Sciatic nerve (tissue), 2 donors: Measurements from ENCODE around the gene DLGAP5. TPM values are rescaled to one million over a fixed set of nuclear protein-coding genes. Genes with fewer than 3 reads are reported as not detected.

Experiments used
- ATAC-seq: fragments of 200-7000 bp; cut with Tn5 transposase; one replicate; pipeline ENCODE4 v1.9.1; 2020; ENCODE audit warnings: mild to moderate bottlenecking, moderate library complexity
- DNase-seq: peaks from one replicate; pipeline ENCODE4 v3.0.0-alpha.2; 2020; ENCODE audit warnings: low spot score
- intact Hi-C: fragments of 100-400 bp; cut with DNase I; formaldehyde crosslinking; loops from one replicate; pipeline ENCODE4 v1.14.2; 2022
- total RNA-seq: library from RNA; stranded (reverse); fragmentation: NEBNext Ultra II Directional; extraction: Animal tissue kit (Norgen Biotek cat#: 25700); gene quantifications from one replicate; pipeline ENCODE4 v1.2.1, GENCODE V29; 2021
- donor health status: DM: no; HTN: no; CAD: no.
- donor health status: DM: no; HTN: no; CAD: no.

Gene DLGAP5, protein sequence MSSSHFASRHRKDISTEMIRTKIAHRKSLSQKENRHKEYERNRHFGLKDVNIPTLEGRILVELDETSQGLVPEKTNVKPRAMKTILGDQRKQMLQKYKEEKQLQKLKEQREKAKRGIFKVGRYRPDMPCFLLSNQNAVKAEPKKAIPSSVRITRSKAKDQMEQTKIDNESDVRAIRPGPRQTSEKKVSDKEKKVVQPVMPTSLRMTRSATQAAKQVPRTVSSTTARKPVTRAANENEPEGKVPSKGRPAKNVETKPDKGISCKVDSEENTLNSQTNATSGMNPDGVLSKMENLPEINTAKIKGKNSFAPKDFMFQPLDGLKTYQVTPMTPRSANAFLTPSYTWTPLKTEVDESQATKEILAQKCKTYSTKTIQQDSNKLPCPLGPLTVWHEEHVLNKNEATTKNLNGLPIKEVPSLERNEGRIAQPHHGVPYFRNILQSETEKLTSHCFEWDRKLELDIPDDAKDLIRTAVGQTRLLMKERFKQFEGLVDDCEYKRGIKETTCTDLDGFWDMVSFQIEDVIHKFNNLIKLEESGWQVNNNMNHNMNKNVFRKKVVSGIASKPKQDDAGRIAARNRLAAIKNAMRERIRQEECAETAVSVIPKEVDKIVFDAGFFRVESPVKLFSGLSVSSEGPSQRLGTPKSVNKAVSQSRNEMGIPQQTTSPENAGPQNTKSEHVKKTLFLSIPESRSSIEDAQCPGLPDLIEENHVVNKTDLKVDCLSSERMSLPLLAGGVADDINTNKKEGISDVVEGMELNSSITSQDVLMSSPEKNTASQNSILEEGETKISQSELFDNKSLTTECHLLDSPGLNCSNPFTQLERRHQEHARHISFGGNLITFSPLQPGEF
- total RNA-seq: 0.31 TPM

DNA sequence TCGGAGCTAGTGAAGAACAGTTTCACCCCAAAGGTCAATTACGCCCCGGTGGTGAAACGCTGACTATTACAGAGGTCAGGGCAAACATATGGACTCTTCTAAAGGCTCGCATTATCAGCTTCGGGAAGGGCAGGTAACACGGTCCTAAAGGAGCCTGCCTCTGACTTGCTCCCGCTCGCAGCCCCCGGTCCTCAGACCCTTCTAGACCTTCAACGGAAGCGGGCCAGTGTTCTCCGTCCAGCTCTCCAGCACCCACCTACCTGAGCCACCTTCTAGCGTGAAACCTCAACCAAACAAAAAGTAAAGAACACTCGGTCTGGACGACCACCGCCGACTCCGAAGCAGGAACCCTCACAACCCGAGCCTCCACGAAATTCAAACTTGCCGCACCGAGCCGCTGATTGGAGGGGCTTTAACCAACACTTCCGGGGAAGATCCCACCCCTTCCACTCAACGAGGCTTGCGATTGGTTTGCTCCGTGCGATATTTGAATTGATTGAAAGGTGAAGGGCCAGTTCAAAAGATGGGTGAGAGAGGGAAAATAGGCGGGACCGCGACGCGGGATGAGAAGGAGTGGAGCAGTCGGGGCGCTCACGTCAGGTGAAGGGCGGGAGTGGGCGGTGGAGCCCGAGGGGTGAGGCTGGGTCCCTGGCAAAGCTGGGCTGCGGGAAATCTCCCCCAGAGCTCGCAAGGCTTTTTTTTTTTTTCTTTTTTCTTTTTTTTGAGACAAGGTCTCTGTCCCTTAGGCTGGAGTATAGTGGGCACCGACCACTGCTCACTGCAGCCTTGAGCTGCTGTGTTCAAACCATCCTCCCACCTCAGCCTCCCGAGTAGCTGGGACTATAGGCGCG is at the start of gene DLGAP5:
DLGAP5 (minus strand) TSS at position 383 of the 851 bp plus-strand sequence. CDS start 2,406 bp downstream, outside the sequence.
- intact Hi-C loops: no loop called here
- peak; percentile 94 for DNase-seq
- peak; percentile 99 for ATAC-seq

DNA sequence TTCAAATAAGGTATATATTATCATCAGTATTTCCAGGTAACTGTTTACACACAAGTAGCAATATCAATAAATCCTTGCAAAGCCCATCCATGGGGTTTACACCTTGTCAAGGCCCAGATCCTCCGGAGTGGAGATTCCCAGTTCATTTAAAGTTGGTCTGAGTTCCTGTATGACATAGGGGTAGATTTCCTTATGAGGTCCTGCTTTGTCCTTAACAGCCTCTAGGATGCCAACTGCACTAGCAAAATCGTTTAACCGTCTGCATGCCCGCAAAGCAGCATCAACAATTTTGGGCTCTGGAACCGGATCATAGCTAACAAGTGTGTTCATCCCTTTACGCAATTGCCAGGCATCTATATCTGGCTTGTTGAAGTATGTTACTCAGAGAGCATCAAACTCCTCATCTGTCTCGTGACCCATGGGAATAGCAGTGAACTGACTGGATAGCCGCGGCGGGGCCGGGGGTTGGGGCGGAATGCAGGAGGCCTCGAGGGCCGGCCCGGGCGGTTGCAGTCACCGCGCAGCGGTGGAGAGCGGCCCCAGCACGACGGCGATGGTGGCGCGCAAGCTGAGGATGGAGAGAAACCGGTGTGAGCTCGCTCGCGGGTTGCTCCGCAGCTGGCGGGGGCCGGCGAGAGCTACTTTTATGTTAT is 49.3 kb upstream of the DLGAP5 start:
- ATAC-seq: no peak
- intact Hi-C loops: no loop called here
- DNase-seq: no peak

DNA sequence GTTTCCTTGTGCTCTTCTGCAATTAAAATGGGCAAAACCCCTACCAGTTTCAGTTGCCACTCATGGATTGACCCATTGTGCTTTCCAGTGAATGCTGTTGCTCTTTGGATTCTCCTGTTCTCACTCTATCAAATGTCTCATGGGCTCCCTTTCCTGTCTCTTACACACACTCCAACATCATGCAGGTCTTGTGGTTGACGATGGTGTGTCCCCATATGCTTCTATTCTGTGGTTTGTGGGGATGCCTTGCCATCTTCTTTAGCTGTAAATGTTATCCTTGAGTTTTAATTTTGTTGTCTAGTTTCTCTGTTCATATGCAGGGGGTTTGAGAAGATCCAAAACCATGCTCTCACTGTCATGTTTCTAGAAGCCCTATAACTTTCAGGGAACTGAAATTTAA is 47.9 kb upstream of the DLGAP5 start:
- DNase-seq (no peak), ATAC-seq (no peak)
- intact Hi-C loops: no loop called here

DNA sequence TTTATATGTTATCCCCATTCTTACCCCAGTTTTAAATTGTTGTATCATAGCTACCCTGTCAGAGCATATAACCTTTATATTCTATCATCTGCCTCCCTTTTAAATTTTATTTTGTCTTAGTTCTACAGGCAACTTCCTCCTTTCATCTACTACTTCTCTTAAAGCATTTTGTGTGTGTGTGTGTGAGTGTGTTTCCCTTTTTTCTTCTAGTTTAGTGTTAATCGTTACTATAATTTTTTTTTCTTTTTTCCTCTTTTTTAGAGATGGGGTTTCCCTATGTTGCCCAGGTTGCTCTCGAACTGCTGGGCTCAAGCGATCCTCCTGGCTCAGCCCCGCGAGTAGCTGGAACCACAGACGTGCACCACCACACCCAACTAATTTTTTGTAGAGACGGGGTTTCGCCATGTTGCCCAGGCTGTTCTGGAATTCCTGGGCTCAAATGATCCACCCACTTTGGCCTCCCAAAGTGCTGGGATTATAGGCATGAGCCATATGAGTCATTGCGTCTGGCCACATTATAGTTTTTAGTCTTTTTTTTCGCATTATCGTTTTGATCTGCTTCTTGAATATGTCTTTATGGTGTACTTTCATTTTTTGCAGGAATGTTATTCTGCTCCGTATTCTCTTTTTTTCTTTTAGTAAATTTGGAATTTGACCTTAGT is 46.8 kb upstream of the DLGAP5 start:
- intact Hi-C loops: no loop called here
- ATAC-seq (no peak), DNase-seq (no peak)

DNA sequence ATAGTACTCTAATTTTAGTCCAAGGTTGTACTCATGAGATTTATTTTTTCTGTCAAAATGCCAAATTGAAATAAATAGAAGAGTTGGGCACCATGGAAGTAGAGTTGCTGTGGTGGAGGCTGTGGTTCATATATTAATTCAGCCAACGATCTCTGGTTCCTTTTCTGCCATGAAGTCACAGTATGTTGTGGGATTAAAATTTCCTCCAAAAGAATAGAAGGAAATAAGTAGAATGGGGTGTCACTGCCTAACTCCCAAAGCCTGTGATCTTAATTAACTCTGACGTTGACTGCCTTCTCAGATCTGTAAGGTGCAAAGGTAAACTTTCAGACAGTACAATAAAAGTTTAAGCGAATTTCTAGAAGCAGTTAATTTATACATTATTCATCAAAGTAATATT is 42.2 kb upstream of the DLGAP5 start:
- ATAC-seq (no peak), DNase-seq (no peak)
- intact Hi-C loops: no loop called here

DNA sequence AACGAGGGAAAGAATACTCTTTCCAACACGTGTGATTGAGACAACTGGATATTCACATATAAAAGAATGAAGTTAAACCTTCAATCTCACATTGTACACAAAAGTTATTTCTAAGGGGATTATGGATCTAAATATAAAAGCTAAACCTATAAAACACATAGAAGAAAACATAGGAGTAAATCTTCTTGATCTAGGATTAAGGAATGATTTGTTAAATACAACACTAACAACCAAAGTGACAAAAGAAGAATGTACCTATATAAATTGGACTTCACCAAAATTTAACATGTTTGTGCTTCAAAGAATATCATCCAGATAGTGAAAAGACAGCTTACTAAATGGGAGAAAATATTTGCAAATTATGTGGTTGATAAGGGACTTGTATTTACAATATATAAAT is 36.9 kb upstream of the DLGAP5 start:
- intact Hi-C loops: no loop called here
- ATAC-seq: no peak
- DNase-seq: no peak

DNA sequence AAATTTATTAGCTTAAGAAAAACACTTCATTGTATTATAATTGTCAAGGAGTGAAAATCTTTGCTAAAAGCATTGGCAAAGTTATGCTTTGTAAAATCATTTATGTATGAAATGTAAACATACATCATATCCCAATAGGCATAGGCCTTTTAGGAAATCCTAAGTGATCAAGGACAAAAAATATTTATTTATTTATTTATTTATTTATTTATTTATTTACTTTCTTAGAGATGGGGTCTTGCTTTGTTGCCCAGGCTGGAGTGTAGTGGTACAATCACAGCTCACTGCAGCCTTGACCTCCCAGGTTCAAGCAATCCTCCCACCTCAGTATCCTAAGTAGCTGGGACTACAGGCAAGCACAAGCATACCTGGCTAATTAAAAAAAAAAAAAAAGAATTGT is 32.0 kb upstream of the DLGAP5 start:
- intact Hi-C loops: no loop called here
- no peak for ATAC-seq

DNA sequence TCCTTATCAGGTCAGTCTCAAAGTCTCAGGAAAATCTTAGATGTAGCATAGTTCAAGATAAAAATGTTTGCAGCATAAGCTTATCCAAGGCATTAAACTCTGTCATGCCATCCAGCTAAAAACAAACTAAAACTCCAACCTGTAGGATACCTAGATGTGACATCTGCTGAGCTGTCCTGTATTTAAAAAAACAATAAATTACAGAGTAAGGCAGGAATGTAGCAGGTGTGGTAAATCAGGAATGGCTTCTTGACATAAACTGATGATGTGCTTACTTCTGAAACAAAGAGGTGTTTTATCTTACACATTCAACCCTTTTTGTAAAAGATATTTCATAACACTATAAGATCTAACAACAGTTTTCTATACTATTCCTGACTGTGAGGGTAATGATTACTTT is 30.6 kb upstream of the DLGAP5 start:
- DNase-seq: no peak
- no peak for ATAC-seq
- intact Hi-C loops: no loop called here

More for the DNA sequence above, 32.0 kb upstream of the DLGAP5 start:
- no peak for DNase-seq

DNA sequence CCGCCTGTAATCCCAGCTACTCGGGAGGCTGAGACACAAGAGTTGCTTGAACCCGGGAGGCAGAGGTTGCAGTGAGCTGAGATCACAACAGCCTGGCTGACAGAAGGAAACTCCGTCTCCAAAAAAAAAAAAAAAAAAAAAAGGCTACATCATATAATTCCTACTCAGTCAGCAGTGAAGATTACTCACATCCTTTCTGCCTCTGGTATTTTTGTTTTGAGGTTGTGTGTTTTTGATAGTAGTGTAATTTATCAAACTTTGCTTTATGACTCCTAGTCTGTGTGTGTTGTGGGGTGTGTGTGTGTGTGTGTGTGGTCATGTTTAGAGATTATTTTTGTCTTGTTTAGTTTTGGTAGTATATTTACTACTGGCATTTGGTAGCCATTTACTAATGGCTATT is 29.8 kb upstream of the DLGAP5 start:
- intact Hi-C loops: no loop called here
- no peak for ATAC-seq
- DNase-seq: no peak

DNA sequence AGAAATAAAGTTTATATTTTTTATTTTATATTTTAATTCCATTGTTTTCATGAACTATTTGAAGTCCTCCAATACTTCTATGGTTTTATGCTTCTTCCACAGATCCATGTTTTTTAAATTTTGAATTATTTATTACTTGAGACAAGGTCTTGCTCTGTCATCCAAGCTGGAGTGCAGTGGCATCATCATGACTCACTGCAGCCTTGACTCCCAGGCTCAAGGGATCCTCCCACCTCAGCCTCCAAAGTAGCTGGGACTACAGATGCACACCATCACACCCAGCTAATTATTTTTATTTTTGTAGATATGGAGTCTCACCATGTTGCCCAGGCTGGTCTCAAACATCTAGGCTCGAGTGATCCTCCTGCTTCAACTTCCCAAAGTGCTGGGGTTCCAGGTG is 28.8 kb upstream of the DLGAP5 start:
- DNase-seq: no peak
- intact Hi-C loops: no loop called here

DNA sequence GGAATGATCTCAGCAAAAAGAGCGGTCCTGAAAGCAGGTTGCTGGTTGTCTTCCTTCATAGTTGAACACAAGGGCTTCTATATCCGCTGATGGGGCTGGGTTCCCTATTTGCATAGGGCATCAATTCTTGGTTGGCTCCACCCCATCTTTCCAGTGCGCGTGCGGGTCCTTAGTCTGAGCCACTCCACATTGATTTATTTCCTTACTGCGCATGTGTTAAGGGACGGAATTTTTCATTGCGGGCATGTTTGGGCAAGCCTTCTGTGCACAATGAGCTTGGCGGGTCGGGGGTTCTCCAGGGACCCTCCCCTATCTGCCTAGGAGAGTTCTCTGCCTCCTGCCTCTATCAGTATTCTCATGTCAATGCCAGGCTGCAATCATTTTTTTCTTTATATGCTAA is 21.2 kb upstream of the DLGAP5 start:
- intact Hi-C loops: no loop called here
- no peak for DNase-seq
- ATAC-seq: no peak

More for the DNA sequence above, 28.8 kb upstream of the DLGAP5 start:
- no peak for ATAC-seq

DNA sequence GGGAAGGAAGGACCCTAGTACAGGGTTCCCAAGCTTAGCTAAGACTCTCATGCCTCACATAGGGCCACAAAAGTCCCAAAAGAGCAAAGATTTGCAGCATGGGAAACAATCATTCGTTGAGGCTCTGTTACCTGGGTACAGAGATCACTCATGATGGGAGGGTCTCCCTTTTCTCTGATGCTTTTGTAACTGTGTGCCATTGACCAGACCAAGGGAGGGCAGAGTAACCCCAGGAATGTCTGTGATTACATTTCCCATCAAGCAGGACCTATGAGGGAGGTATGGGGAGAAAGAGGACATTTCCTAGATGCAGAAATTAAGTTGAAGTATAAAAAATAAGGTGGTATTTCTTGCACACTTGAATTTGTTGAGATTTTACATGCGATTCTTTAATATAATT is 16.4 kb upstream of the DLGAP5 start:
- DNase-seq (no peak), ATAC-seq (no peak)
- intact Hi-C loops: no loop called here

DNA sequence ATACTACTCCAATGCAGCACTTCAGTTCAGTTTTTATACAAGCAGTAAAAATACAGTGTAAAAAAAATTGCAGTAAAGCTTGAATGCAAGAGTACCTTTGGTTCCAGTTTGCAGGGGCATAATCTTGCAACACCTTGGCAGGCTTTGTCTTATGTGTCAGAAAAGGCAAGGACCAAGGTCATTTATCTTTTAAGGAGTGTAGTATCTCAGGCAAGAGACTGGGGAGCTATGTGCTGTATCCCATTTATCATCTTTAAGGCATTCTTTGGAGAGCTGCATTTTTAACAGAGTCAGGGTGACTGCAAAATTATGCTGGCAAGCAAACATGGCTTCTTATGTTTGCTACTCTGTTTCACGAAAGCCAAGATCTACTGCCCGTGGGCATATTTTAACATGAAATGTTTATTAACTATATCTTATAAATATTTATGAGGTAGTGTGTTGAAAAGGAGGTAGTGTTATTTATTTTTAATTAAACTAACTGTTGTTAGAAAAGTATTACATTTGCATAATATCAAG is 14.8 kb upstream of the DLGAP5 start:
- ATAC-seq: no peak
- intact Hi-C loops: no loop called here
- DNase-seq: no peak

DNA sequence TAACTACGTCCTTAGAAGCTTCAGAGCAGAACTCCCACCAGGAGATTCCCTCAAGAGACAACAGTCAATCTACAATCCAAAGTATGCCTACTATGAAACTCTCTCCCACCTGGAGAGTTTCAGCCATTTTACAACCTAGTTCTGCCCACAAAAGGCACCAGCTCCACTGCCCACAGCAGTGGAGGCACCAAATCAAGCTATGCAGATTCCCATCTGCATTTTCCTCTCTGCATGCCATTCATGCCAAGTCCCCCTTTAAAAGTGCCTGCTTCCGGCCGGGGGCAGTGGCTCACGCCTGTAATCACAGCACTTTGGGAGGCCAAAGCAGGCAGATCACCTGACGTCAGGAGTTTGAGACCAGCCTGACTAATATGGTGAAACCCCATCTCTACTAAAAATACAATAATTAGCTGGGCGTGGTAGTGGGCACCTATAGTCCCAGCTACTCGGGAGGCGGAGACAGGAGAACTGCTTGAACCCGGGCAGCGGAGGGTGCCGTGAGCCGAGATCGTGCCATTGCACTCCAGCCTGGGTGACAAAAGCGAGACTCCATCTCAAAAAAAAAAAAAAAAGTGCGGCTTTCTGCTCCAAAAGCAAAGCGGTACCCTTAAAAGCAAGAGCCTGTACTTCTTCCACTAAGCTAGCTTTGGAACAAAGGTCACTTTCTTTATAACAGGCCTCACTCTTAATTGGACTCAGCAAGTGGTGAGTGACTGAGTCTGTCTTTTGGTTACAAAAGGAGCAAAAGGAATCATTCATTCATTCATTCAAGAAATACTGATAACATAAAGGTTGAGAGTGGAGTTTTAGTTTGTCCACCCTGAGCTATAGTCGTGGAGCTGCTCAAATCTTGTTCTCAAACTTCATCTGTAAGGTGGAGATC is 10.1 kb upstream of the DLGAP5 start:
- ATAC-seq (no peak), DNase-seq (no peak)
- intact Hi-C loops: no loop called here

DNA sequence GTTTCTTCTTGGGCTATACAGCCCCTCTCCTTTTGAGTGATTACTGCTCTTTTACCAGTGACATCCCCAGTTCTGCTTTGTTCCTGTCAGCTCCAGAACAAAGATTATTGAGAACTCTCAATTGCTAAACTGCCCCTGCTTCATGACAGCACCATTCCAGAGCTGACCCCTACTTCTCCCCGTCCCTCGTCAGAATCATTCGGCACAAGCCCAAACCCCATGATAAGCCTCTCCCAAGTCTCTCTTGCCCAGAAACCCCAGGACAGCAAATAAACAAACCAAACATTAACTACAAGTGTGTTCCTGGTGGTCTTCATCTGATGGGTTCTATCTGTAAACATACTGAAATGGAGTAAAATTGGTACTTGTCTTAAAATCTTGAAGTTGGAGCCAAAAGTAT is 9.3 kb upstream of the DLGAP5 start:
- intact Hi-C loops: no loop called here
- DNase-seq: no peak
- ATAC-seq: no peak

DNA sequence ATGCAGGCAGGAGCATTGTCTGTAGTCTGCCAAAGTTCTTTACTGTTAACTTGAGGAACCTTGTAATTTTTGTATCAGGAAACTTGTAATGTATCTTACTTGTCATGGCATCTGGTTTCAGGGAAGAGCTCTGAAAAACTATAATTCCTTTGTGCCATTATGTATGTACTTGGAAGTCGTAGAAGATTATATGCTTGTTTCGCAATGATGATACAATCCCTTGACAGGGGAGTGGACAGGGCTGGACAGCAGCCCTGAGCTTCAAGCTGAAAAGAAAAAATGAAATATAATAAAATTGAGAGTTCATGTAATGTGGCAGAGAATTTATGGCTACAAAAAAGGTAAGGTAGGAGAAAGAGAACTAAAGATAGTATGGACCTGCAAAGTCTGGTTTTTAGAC is 7.4 kb upstream of the DLGAP5 start:
- DNase-seq (no peak), ATAC-seq (no peak)
- intact Hi-C loops: no loop called here

DNA sequence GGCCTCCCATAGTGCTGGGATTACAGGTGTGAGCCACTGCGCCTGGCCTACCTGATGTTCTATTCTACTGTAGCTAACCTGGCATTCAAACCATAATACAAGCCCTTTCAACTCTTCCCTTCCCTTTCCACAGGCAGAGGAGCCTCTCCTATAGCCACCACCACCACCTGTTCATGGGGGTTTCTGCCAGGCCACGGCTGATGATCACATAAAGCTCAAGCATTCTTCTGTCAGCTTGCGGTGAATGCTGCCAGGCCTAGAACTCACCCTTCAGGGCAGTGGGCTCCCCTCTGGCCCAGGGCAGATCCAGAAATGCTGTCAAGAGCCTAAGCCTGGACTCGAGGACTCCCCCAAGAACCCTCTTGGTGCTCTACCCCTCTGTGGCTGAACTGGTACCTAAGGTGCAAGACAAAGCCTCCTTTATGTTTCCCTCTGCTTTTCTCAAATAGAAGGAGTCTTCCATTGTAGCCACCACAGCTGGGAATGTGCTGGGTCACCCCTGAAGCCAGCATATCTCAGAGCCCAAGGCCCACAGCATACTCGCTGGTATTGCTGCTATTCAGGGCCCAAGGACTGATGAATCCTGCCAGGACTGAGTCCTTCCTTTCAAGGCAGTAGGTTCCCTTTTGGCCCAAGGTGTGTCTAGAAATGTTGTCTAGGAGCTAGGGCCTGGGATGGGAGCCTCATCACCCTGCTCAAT is 3.4 kb upstream of the DLGAP5 start:
- intact Hi-C loops: no loop called here
- DNase-seq (no peak), ATAC-seq (no peak)
